ENCODE measurements around the gene CEP72.

DNA sequence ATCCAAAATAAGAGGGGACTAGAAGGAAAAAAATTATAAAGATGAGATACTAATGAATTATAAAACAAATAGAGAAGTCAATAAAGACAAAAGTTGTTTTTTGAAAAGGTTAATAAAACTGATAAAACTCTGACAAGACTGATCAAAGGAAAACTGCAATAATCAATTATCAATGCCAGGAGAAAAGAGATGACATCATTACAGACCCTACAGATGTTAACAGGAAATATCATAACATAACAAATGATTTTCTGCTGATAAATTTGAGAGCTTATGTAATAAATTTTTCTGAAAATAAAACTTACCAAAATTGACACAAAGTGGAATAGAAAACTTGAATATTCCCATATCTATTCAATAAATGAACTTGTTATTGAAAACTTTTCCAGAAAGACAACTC, 34.3 kb upstream of the CEP72 start:
- TF ChIP-seq, protein P1, sequence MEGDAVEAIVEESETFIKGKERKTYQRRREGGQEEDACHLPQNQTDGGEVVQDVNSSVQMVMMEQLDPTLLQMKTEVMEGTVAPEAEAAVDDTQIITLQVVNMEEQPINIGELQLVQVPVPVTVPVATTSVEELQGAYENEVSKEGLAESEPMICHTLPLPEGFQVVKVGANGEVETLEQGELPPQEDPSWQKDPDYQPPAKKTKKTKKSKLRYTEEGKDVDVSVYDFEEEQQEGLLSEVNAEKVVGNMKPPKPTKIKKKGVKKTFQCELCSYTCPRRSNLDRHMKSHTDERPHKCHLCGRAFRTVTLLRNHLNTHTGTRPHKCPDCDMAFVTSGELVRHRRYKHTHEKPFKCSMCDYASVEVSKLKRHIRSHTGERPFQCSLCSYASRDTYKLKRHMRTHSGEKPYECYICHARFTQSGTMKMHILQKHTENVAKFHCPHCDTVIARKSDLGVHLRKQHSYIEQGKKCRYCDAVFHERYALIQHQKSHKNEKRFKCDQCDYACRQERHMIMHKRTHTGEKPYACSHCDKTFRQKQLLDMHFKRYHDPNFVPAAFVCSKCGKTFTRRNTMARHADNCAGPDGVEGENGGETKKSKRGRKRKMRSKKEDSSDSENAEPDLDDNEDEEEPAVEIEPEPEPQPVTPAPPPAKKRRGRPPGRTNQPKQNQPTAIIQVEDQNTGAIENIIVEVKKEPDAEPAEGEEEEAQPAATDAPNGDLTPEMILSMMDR (IDR thresholded peaks at IDR 0.05; ENCODE audit: low read depth, low read length): no peak
- TF ChIP-seq POLR2A (IDR thresholded peaks at IDR 0.05; ENCODE audit: extremely low read depth, insufficient read length): no peak
- TF ChIP-seq, protein P2, sequence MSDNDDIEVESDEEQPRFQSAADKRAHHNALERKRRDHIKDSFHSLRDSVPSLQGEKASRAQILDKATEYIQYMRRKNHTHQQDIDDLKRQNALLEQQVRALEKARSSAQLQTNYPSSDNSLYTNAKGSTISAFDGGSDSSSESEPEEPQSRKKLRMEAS (IDR thresholded peaks at IDR 0.05; ENCODE audit: low read depth, low read length): no peak
- TF ChIP-seq MYC (IDR thresholded peaks at IDR 0.05; ENCODE audit: low read depth, low read length): no peak

Measured in NB4 (cell line).